ENCODE measurements around the gene FLYWCH2.
A peak's percentile ranks its signal among the peaks of the same experiment; 100 is the strongest.

FLYWCH2 gene

DNA sequence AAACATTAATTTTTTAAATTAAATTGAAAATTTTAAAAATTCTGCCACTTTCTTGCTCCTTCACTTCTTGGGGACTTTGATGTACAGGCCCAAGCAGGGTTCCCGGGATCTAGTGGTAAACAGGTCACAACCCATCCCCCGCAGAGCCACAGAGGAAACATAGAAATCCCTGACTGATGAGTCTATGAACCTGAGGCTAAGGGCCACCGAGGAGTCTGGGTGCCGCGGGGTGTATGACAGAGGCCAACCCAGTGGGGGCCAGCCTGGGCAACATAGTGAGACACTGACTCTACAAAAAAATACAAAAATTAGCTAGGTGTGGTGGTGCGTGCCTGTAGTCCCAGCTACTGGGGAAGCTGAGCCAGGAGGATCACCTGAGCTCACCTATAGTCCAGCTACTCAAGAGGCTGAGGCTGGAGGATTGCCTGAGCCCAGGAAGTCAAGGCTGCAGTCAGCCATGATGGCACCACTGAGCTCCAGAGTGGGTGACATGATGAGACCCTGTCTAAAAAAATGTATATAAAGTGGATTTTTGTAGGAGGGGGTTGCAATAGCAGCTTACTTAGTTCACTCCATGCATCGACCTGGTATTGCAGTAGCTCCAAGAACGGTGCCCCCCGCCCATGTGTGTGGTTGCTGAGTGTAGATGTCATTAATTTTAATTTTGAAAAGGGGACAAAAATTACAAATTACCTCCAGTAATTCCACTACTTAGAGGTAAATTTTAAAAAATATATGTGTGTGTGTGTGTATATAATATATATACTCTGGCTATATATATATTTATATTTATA lies 19.5 kb downstream of the FLYWCH2 start:
- ChIA-PET CTCF (interaction anchor here (1.0 kb wide), 1 partner anchor 25 kb away, joined by 3 read pairs; no protein-coding TSS in a partner anchor), POLR2A (ENCODE audit: low non-redundant PET) (no interaction called here)
- no peak for DNase-seq (ENCODE audit: low spot score)
- TF ChIP-seq CTCF (conservative IDR thresholded peaks at IDR 0.05; ENCODE audit: low read depth) = no peak
- H3K27ac ChIP-seq = peak overlapping the region; percentile 45

- POLR2A ChIA-PET (ENCODE audit: low non-redundant PET) = no interaction called here
- peak overlapping the region; percentile 93 for H3K27ac ChIP-seq
Measured at GRCh38 chr16:2904100-2904921, 21.3 kb downstream of the FLYWCH2 start.

GRCh38 chr16:2904922-2905240 lies 21.9 kb downstream of the FLYWCH2 start:
- H3K27ac ChIP-seq = peak overlapping the region; percentile 93
- no peak for TF ChIP-seq CTCF (conservative IDR thresholded peaks at IDR 0.05; ENCODE audit: low read depth)
- no peak for DNase-seq (ENCODE audit: low spot score)
- CTCF ChIA-PET = no interaction called here
- POLR2A ChIA-PET (ENCODE audit: low non-redundant PET) = interaction anchor here (1.0 kb wide), 1 partner anchor 60 kb away, joined by 3 read pairs; the partner anchor contains the start of gene KREMEN2

More at GRCh38 chr16:2904100-2904921, 21.3 kb downstream of the FLYWCH2 start:
- CTCF ChIA-PET = interaction anchor here (0.7 to 1.0 kb wide), 2 partner anchors 10 to 21 kb away, joined by 3 to 8 read pairs; partner anchors contain the start of gene FLYWCH2
- DNase-seq (ENCODE audit: low spot score) = peak; percentile 79
- peak; percentile 95 for TF ChIP-seq CTCF (conservative IDR thresholded peaks at IDR 0.05; ENCODE audit: low read depth)

GRCh38 chr16:2905241-2905987 lies 22.4 kb downstream of the FLYWCH2 start:
- no peak for TF ChIP-seq CTCF (conservative IDR thresholded peaks at IDR 0.05; ENCODE audit: low read depth)
- CTCF ChIA-PET = no interaction called here
- peak overlapping the region; percentile 93 for H3K27ac ChIP-seq
- peak; percentile 99 for DNase-seq (ENCODE audit: low spot score)
- POLR2A ChIA-PET (ENCODE audit: low non-redundant PET) = interaction anchor here (0.6 to 1.0 kb wide), 2 partner anchors 15 to 59 kb away, joined by 3 to 6 read pairs; partner anchors contain the start of gene KREMEN2

GRCh38 chr16:2905988-2906387 lies 23.0 kb downstream of the FLYWCH2 start:
- no peak for TF ChIP-seq CTCF (conservative IDR thresholded peaks at IDR 0.05; ENCODE audit: low read depth)
- H3K27ac ChIP-seq = peak overlapping the region; percentile 79
- DNase-seq (ENCODE audit: low spot score) = no peak
- ChIA-PET POLR2A (ENCODE audit: low non-redundant PET) (interaction anchor here (0.6 to 1.0 kb wide), 3 partner anchors 14 to 637 kb away, joined by 3 to 6 read pairs (median 6); partner anchors contain the start of gene KREMEN2), CTCF (no interaction called here)

Data from RWPE1 (cell line).